Immature natural killer cell (primary cell): ENCODE data around the gene TLE6. TPM values are rescaled to one million over a fixed set of nuclear protein-coding genes. Genes with fewer than 3 reads are reported as not detected.

Experiments
- DNase-seq, 3 donors: peaks; one replicate each; pipeline ENCODE4 v3.0.0; 2022; ENCODE audit warnings: mixed read lengths in 1 of 3
- H3K27ac Mint-ChIP-seq, 6 donors: one replicate each; pipeline ENCODE4 v1.8.0; 2020; ENCODE audit warnings: mixed read lengths in 6 of 6, mild to moderate bottlenecking in 5 of 6, inconsistent platforms in 4 of 6, moderate library complexity in 3 of 6
- H3K27me3 Mint-ChIP-seq, 3 donors: one replicate each; pipeline ENCODE4 v1.8.0; 2020 to 2021; ENCODE audit warnings: low read depth in 3 of 3, mild to moderate bottlenecking in 3 of 3, mixed read lengths in 3 of 3, moderate library complexity in 3 of 3, inconsistent platforms in 1 of 3
- H3K36me3 Mint-ChIP-seq, 3 donors: one replicate each; pipeline ENCODE4 v1.8.0; 2020; ENCODE audit warnings: mixed read lengths in 3 of 3, inconsistent platforms in 2 of 3, mild to moderate bottlenecking in 2 of 3
- H3K4me1 Mint-ChIP-seq, 2 donors: one replicate each; pipeline ENCODE4 v1.8.0; 2020; ENCODE audit warnings: inconsistent platforms in 2 of 2, mild to moderate bottlenecking in 2 of 2, mixed read lengths in 2 of 2, moderate library complexity in 1 of 2
- H3K4me3 Mint-ChIP-seq, 5 donors: one replicate each; pipeline ENCODE4 v1.8.0; 2020; ENCODE audit warnings: mild to moderate bottlenecking in 5 of 5, mixed read lengths in 5 of 5, inconsistent platforms in 3 of 5, moderate library complexity in 3 of 5
- H3K9me3 Mint-ChIP-seq, 6 donors: one replicate each; pipeline ENCODE4 v1.8.0; 2020; ENCODE audit warnings: mild to moderate bottlenecking in 6 of 6, mixed read lengths in 6 of 6, inconsistent platforms in 4 of 6, moderate library complexity in 3 of 6
- polyA plus RNA-seq, 3 donors: library from polyadenylated mRNA; unstranded; fragments of 300-500 nt; fragmentation: Illumina TruSeq; gene quantifications; one replicate each; pipeline ENCODE4 v1.2.3, GENCODE V29; 2021

TLE6 gene
- polyA plus RNA-seq, 3 donors from 2014 or later: 0.34 to 2.3 (median 1.8) TPM

- H3K4me1 Mint-ChIP-seq: no peaks in the 10 kb centered on the region
- no peaks in the 10 kb centered on the region for H3K9me3 Mint-ChIP-seq
- H3K27me3 Mint-ChIP-seq: peaks cover 0 to 2% (median 1%) of the 10 kb centered on the region in 3 donors
- H3K27ac Mint-ChIP-seq: peak overlapping the region in 1 of 6 donors; percentile 19
- DNase-seq: no peak
- no peak overlapping the region for H3K4me3 Mint-ChIP-seq
- no peaks in the 10 kb centered on the region for H3K36me3 Mint-ChIP-seq
These were observed 38.0 kb downstream of the TLE6 start for GRCh38 chr19:3015126-3016057.

GRCh38 chr19:3017923-3018322, 40.6 kb downstream of the TLE6 start:
- Mint-ChIP-seq H3K27me3 (peaks cover 1 to 2% (median 2%) of the 10 kb centered on the region in 3 donors), H3K27ac (no peak overlapping the region), H3K9me3 (no peaks in the 10 kb centered on the region), H3K4me3 (no peak overlapping the region), H3K4me1 (no peaks in the 10 kb centered on the region), H3K36me3 (no peaks in the 10 kb centered on the region)
- no peak for DNase-seq

DNA sequence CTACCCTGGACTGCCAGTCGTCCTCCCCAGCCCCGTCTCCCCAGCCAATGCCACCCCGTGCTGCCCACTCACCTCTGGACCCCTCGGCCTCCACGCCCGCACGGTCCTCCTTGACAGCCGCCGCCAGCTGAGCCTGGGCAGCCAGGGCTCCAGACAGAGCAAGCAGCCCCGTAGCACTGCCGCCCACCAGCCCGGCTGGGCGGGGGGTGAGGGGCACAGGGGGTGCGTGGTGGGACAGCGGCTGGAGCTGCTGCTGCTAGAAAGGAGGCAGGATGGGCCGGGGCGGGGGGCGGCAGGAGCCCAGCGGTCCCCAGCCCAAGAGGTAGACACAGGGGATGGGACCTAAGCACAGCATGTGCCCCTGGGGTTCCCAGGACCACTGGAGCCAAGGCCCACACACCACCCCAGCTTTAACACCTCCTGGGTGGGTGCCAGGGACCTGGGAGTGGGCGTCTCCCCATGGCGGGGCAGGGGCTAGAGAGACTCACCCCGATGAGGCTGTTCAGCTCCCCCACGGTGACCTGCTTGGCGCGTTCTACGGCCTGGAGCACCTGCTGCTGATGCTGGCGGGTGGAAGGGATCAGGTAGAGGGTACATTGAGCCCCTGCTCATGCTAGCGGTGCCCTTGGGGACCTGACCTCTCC, 42.0 kb downstream of the TLE6 start:
- no peak overlapping the region for H3K27ac Mint-ChIP-seq
- peaks cover 0 to under 1% of the 10 kb centered on the region in 2 donors for H3K4me1 Mint-ChIP-seq
- no peak overlapping the region for H3K4me3 Mint-ChIP-seq
- peaks cover 0 to 3% (median 0%) of the 10 kb centered on the region in 3 donors for H3K36me3 Mint-ChIP-seq
- peaks cover under 1 to 4% (median 2%) of the 10 kb centered on the region in 3 donors for H3K27me3 Mint-ChIP-seq
- no peaks in the 10 kb centered on the region for H3K9me3 Mint-ChIP-seq
- no peak for DNase-seq

- Mint-ChIP-seq H3K9me3 (no peaks in the 10 kb centered on the region), H3K4me3 (no peak overlapping the region), H3K36me3 (peaks cover 0 to 3% (median 0%) of the 10 kb centered on the region in 3 donors), H3K27ac (no peak overlapping the region), H3K4me1 (peaks cover 0 to 8% of the 10 kb centered on the region in 2 donors), H3K27me3 (peaks cover 0 to 7% (median 2%) of the 10 kb centered on the region in 3 donors)
- no peak for DNase-seq
These were observed 43.1 kb downstream of the TLE6 start for GRCh38 chr19:3020321-3020960.

DNA sequence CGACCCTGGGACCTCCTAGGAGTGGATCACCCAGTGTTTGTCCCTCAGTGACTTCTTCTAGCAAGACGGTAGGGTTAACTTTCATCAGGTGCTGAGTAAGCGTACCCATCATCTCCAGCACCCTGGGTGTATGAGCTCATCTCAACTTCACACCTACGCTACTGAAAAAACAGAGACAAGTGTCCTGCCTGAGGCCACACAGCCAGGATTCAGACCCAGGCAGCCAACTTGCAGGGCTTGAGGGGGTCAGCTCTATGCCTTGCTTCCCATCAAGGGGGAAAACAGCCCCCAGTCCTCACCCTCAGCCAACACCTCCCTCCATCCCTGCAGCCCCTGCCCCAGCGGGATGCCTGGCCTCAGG, 47.1 kb downstream of the TLE6 start:
- H3K4me1 Mint-ChIP-seq: peaks cover 0 to 19% of the 10 kb centered on the region in 2 donors
- peaks cover 0 to 7% (median 5%) of the 10 kb centered on the region in 3 donors for H3K27me3 Mint-ChIP-seq
- H3K9me3 Mint-ChIP-seq: no peaks in the 10 kb centered on the region
- peak overlapping the region in 1 of 5 donors; percentile 25 for H3K4me3 Mint-ChIP-seq
- peaks cover 0 to 3% (median 0%) of the 10 kb centered on the region in 3 donors for H3K36me3 Mint-ChIP-seq
- no peak overlapping the region for H3K27ac Mint-ChIP-seq
- no peak for DNase-seq

DNA sequence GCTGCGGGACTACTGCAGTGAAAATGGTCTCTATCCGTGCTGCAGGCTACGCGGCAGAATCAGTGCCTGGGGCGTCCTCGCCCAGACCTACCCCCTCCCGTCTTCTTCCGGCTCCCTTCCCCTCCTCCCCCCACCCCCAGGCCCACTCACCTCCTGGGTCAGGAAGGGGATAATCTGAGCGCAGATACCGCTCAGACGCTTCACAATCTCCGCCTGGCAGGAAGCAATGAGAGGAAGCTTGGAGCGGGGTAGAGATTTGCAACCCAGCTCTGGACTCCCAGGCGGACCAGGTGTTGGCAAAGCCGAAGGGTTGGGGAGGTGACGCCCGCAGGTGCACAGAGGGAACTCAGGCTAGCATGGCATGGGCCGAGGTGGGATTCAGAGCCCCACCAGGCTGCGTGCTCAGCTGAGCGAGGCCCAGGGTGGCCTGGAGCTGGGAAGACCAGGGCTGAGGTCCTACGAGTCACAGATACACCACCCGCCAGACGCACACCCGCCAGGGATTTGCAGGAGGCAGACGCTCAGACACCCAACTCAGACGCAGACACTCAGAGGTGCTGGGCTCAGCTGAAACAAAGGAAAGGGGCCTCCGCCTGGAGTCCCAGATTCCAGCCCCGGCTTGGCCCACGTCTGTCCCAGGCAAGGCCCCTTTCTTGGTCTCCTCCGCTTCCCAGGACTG, 47.6 kb downstream of the TLE6 start:
- Mint-ChIP-seq H3K4me1 (peaks cover 4 to 23% of the 10 kb centered on the region in 2 donors), H3K27ac (no peak overlapping the region), H3K9me3 (no peaks in the 10 kb centered on the region), H3K27me3 (peaks cover 4 to 7% (median 5%) of the 10 kb centered on the region in 3 donors), H3K36me3 (peaks cover 0 to 3% (median 0%) of the 10 kb centered on the region in 3 donors), H3K4me3 (no peak overlapping the region)
- DNase-seq: no peak

DNA sequence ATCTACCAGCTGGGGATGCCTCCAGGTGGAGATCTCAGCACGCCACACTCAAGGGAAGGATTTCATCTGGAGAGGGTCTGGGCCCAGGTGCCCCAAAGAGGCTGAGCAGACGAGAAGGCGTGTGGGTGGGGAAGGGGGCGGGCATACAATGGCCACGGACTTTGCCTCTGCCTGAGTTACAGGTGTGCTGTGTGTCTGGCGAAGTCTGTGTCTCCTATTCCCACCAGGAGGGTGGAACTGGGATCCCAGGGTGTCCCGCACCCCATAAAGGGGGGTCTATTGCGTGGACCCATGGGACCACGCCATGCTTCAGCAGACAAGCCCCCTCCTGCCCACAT, 48.2 kb downstream of the TLE6 start:
- peaks cover 0 to 3% (median 0%) of the 10 kb centered on the region in 3 donors for H3K36me3 Mint-ChIP-seq
- no peak for DNase-seq
- no peak overlapping the region for H3K4me3 Mint-ChIP-seq
- no peaks in the 10 kb centered on the region for H3K9me3 Mint-ChIP-seq
- H3K27ac Mint-ChIP-seq: no peak overlapping the region
- peaks cover 5 to 9% (median 7%) of the 10 kb centered on the region in 3 donors for H3K27me3 Mint-ChIP-seq
- H3K4me1 Mint-ChIP-seq: peaks cover 6 to 25% of the 10 kb centered on the region in 2 donors

DNA sequence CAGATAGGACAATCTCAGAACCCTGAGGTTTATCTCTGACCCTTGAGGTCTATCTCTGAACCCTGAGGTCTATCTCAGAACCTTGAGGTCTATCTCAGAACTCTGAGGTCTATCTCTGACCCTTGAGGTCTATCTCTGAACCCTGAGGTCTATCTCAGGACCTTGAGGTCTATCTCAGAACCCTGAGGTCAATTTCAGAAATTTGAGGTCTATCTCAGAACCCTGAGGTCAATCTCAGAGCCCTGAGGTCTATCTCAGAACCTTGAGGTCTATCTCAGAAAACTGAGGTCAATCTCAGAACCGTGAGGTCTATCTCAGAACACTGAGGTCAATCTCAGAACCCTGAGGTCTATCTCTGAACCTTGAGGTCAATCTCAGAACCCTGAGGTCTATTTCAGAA, 49.4 kb downstream of the TLE6 start:
- H3K4me3 Mint-ChIP-seq: no peak overlapping the region
- H3K36me3 Mint-ChIP-seq: peaks cover 0 to 3% (median 0%) of the 10 kb centered on the region in 3 donors
- H3K27ac Mint-ChIP-seq: no peak overlapping the region
- DNase-seq: no peak
- H3K9me3 Mint-ChIP-seq: no peaks in the 10 kb centered on the region
- peaks cover 6 to 25% of the 10 kb centered on the region in 2 donors for H3K4me1 Mint-ChIP-seq
- peaks cover 7 to 9% (median 7%) of the 10 kb centered on the region in 3 donors for H3K27me3 Mint-ChIP-seq

DNA sequence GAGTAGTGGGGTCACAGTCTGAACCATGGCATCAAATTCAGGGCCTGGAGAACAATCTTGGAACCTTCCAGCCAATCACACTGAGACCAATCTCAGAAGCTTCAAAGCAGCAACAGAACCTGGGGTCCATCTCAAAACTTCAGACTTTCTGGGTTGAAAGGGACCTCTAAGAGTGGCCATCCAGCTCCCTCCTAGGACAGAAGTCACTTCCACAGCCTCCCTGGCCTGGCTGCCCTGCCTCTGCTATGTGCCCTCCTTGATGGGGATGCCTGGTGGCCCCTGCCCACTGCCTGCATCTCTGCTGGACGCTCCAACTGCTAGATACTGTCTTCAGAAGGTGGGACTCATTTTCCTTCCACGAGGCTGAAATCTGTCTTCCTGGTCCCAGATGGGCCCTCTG, 49.9 kb downstream of the TLE6 start:
- H3K4me1 Mint-ChIP-seq: peaks cover 6 to 25% of the 10 kb centered on the region in 2 donors
- peaks cover 0 to 3% (median 0%) of the 10 kb centered on the region in 3 donors for H3K36me3 Mint-ChIP-seq
- no peaks in the 10 kb centered on the region for H3K9me3 Mint-ChIP-seq
- H3K27ac Mint-ChIP-seq: peak overlapping the region in 1 of 6 donors; percentile 29
- no peak for DNase-seq
- peak overlapping the region; percentile 42 to 78 (median 63) for H3K4me3 Mint-ChIP-seq
- peaks cover 7 to 9% (median 9%) of the 10 kb centered on the region in 3 donors for H3K27me3 Mint-ChIP-seq

- peaks cover 5 to 12% (median 9%) of the 10 kb centered on the region in 3 donors for H3K27me3 Mint-ChIP-seq
- peaks cover 6 to 25% of the 10 kb centered on the region in 2 donors for H3K4me1 Mint-ChIP-seq
- no peaks in the 10 kb centered on the region for H3K9me3 Mint-ChIP-seq
- peaks cover 0 to 3% (median 0%) of the 10 kb centered on the region in 3 donors for H3K36me3 Mint-ChIP-seq
- peak overlapping the region in 1 of 6 donors; percentile 34 for H3K27ac Mint-ChIP-seq
- H3K4me3 Mint-ChIP-seq: peak overlapping the region; percentile 63 to 78 (median 70)
- no peak for DNase-seq
These were observed 50.6 kb downstream of the TLE6 start for GRCh38 chr19:3027981-3028304.

GRCh38 chr19:3028305-3029064, 51.1 kb downstream of the TLE6 start:
- peaks cover 5 to 12% (median 9%) of the 10 kb centered on the region in 3 donors for H3K27me3 Mint-ChIP-seq
- peak overlapping the region; percentile 63 to 78 (median 70) for H3K4me3 Mint-ChIP-seq
- H3K27ac Mint-ChIP-seq: peak overlapping the region in 1 of 6 donors; percentile 34
- no peaks in the 10 kb centered on the region for H3K9me3 Mint-ChIP-seq
- DNase-seq: no peak
- no peaks in the 10 kb centered on the region for H3K36me3 Mint-ChIP-seq
- peaks cover 6 to 25% of the 10 kb centered on the region in 2 donors for H3K4me1 Mint-ChIP-seq

- Mint-ChIP-seq H3K27ac (peak within 1 kb of the TSS in 3 of 6 donors; percentile 31 to 64 (median 35)), H3K36me3 (no peaks in the 10 kb centered on the region), H3K9me3 (no peaks in the 10 kb centered on the region), H3K27me3 (peaks cover 5 to 12% (median 9%) of the 10 kb centered on the region in 3 donors), H3K4me1 (peaks cover 12 to 31% of the 10 kb centered on the region in 2 donors), H3K4me3 (peak within 1 kb of the TSS; percentile 68 to 82 (median 75))
- DNase-seq: peak in 2 of 3 donors; percentile 17 to 33
These were observed 51.9 kb downstream of the TLE6 start, which contains the start of gene TLE2 for GRCh38 chr19:3029065-3029923. TLE2 (minus strand) TSS chr19:3029280; CDS start chr19:3028904, 376 bp downstream.
